ENCODE results near the gene PNRC2.

DNA sequence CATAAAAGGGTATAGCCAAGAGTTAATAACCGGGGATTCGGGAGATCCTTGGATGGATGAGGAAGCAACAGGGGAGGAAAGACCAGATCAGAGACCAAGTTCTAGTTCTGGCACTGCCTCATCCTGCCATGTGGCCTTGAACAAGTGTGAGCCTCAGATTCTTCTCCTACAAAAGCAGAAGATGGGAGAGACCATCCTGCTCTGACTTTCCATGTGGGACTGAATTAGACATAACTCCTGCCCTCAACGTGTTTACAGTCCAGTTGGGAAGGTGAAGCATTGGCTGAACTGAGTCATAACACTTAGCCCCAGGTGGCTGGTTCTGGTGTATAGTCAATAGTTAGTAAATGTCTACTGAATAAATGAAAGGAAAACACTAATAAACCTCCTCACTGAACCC, 34.3 kb upstream of the PNRC2 start:
- no peak for TF ChIP-seq ZNF8 (CRISPR knock-in tag; IDR thresholded peaks at IDR 0.05)
- no peak for TF ChIP-seq ZFP30 (CRISPR knock-in tag; IDR thresholded peaks at IDR 0.05)

All from SK-N-SH treated with all-trans-retinoic acid at 6 μM for 48 hours (cell line).